NCI-H1092 (cell line): Measurements from ENCODE around the gene ABCG4.

ENCODE experiments used
- DNase-seq: peaks from one replicate; lab custom pipeline; 2025; lab: John Stamatoyannopoulos, UW

The ABCG4 gene

GRCh38 chr11:119206511-119207414, 57.9 kb downstream of the ABCG4 start:
- DNase-seq: no peak

- no peak for DNase-seq
Measured at GRCh38 chr11:119207415-119207960, 58.6 kb downstream of the ABCG4 start.

- DNase-seq: no peak
Measured at GRCh38 chr11:119209186-119209585, 60.3 kb downstream of the ABCG4 start.

GRCh38 chr11:119210050-119210449, 61.2 kb downstream of the ABCG4 start:
- no peak for DNase-seq
